ENCODE results near the gene AHSA1. TPM values are rescaled to one million over a fixed set of nuclear protein-coding genes. Genes with fewer than 3 reads are reported as not detected.

AHSA1 gene
- polyA plus RNA-seq, 1 of the 3 experiments (the other 2 are of a cell fraction) = 366 TPM

GRCh38 chr14:77438596-77438995 is 19.3 kb upstream of the AHSA1 start:
- DNase-seq = no peak
- no peaks in the 10 kb centered on the region for H3K79me2 ChIP-seq (ENCODE audit: insufficient read depth)
- no peaks in the 10 kb centered on the region for H4K20me1 ChIP-seq (ENCODE audit: insufficient read depth)
- peaks cover 66% of the 10 kb centered on the region in 2 experiments for H3K36me3 ChIP-seq (replicated peaks in 1 of 2; ENCODE audit: control insufficient read depth in 1 of 2, insufficient read depth in 2 of 2, low read length in 1 of 2)
- H2AFZ ChIP-seq (ENCODE audit: low read depth) = no peak overlapping the region
- H3K9me3 ChIP-seq = no peaks in the 10 kb centered on the region
- no peak for TF ChIP-seq CTCF (IDR thresholded peaks at IDR 0.05)
- TF ChIP-seq RFX5 (IDR thresholded peaks at IDR 0.05; ENCODE audit: low read length) = no peak
- TF ChIP-seq GATA2 (CRISPR knock-in tag; IDR thresholded peaks at IDR 0.05) = no peak
- TF ChIP-seq JUND (IDR thresholded peaks at IDR 0.05) = no peak
- TF ChIP-seq IRF3 (IDR thresholded peaks at IDR 0.05; ENCODE audit: low read depth, low read length) = no peak
- no peak for TF ChIP-seq REST (IDR thresholded peaks at IDR 0.05; ENCODE audit: low read depth, low read length)
- no peak for TF ChIP-seq USF1 (IDR thresholded peaks at IDR 0.05; ENCODE audit: borderline replicate concordance, low read depth)
- no peak for TF ChIP-seq YY1 (IDR thresholded peaks at IDR 0.05; ENCODE audit: low read depth)
- no peak for TF ChIP-seq TEAD4 (IDR thresholded peaks at IDR 0.05; ENCODE audit: borderline replicate concordance, insufficient read depth)
- TF ChIP-seq FOSL2 (IDR thresholded peaks at IDR 0.05; ENCODE audit: borderline replicate concordance, low read depth) = no peak
- no peak for TF ChIP-seq FOXM1 (IDR thresholded peaks at IDR 0.05; ENCODE audit: low read depth)
- no peak for TF ChIP-seq MEF2A (IDR thresholded peaks at IDR 0.05; ENCODE audit: borderline replicate concordance, low read depth)
- no peak for TF ChIP-seq POLR2AphosphoS5 (IDR thresholded peaks at IDR 0.05; ENCODE audit: low read depth, low read length)
- TF ChIP-seq MAX (IDR thresholded peaks at IDR 0.05; ENCODE audit: low read depth) = no peak
- TF ChIP-seq SMC3 (IDR thresholded peaks at IDR 0.05; ENCODE audit: low read depth, low read length) = no peak
- no peak for TF ChIP-seq NFIC (IDR thresholded peaks at IDR 0.05; ENCODE audit: borderline replicate concordance)
- no peak for TF ChIP-seq RCOR1 (IDR thresholded peaks at IDR 0.05; ENCODE audit: low read length)
- no peak overlapping the region for H3K27ac ChIP-seq (ENCODE audit: low read depth in 2 of 2, low read length in 1 of 2)
- POLR2A ChIA-PET = interaction anchor here (1.1 kb wide), 2 partner anchors 8 to 12 kb away, joined by 3 to 4 read pairs; no protein-coding TSS in a partner anchor
- no peaks in the 10 kb centered on the region for H3K27me3 ChIP-seq (ENCODE audit: insufficient read depth)
- 96% methylated on average over 1 of the region's 1 CpG for WGBS (ENCODE audit: low lambda C conversion rate)
- H3K9me2 ChIP-seq = no peaks in the 10 kb centered on the region
- no peaks in the 10 kb centered on the region for H3K4me1 ChIP-seq (ENCODE audit: control insufficient read depth in 1 of 2, insufficient read depth in 2 of 2, low read depth in 1 of 2, low read length in 1 of 2)
- no peak overlapping the region for H3K4me2 ChIP-seq
- peaks cover 14% of the 10 kb centered on the region for H3F3A ChIP-seq (replicated peaks; ENCODE audit: insufficient read depth)
- no peak overlapping the region for H3K4me3 ChIP-seq (ENCODE audit: low read depth in 2 of 2, low read length in 1 of 2)
- CTCF ChIA-PET = no interaction called here
- H3K9ac ChIP-seq = no peak overlapping the region

Data from SK-N-SH (cell line).